NCI-H226 (cell line): Measurements from ENCODE around the gene TDP1.

ENCODE experiments used
- DNase-seq: peaks from one replicate; pipeline ENCODE4 v3.0.0-alpha.2; 2015

TDP1 gene

GRCh38 chr14:89947344-89947743, 8.4 kb upstream of the TDP1 start:
- no peak for DNase-seq

- no peak for DNase-seq
Measured at GRCh38 chr14:89952576-89952975, 3.2 kb upstream of the TDP1 start.

GRCh38 chr14:89953602-89954001, 2.1 kb upstream of the TDP1 start:
- DNase-seq: no peak

GRCh38 chr14:89954070-89955021, 1.4 kb upstream of the TDP1 start, which contains the start of gene EFCAB11:
TSS of gene EFCAB11 (minus strand) at chr14:89954730. CDS start at chr14:89954660, 70 bp downstream.
- DNase-seq: peak; percentile 98

- DNase-seq: peak; percentile 5
Measured at GRCh38 chr14:89955022-89955744, 544 bp upstream of the TDP1 start.

- no peak for DNase-seq
Measured at GRCh38 chr14:89956661-89957009, 908 bp downstream of the TDP1 start.

- DNase-seq: no peak
Measured at GRCh38 chr14:89957376-89957775, 1.6 kb downstream of the TDP1 start.

- DNase-seq: no peak
Measured at GRCh38 chr14:89957791-89958190, 2.1 kb downstream of the TDP1 start.

- DNase-seq: no peak
Measured at GRCh38 chr14:89958966-89959365, 3.2 kb downstream of the TDP1 start.

- DNase-seq: no peak
Measured at GRCh38 chr14:89959853-89960445, 4.2 kb downstream of the TDP1 start.

GRCh38 chr14:89960914-89961313, 5.2 kb downstream of the TDP1 start:
- no peak for DNase-seq

GRCh38 chr14:89963288-89963978, 7.7 kb downstream of the TDP1 start:
- no peak for DNase-seq

GRCh38 chr14:89965839-89966238, 10.1 kb downstream of the TDP1 start:
- no peak for DNase-seq

- DNase-seq: peak; percentile 18
Measured at GRCh38 chr14:89973234-89973823, 17.6 kb downstream of the TDP1 start.

- no peak for DNase-seq
Measured at GRCh38 chr14:89977668-89978067, 21.9 kb downstream of the TDP1 start.

GRCh38 chr14:89978656-89979055, 22.9 kb downstream of the TDP1 start:
- DNase-seq: no peak

GRCh38 chr14:89983375-89983774, 27.6 kb downstream of the TDP1 start:
- DNase-seq: no peak

GRCh38 chr14:89986462-89987160, 30.9 kb downstream of the TDP1 start:
- DNase-seq: no peak

GRCh38 chr14:89987161-89987475, 31.4 kb downstream of the TDP1 start:
- DNase-seq: no peak

- DNase-seq: no peak
Measured at GRCh38 chr14:89988787-89989186, 33.1 kb downstream of the TDP1 start.

- DNase-seq: no peak
Measured at GRCh38 chr14:89990218-89990617, 34.5 kb downstream of the TDP1 start.

GRCh38 chr14:89990623-89991275, 35.0 kb downstream of the TDP1 start:
- DNase-seq: no peak
